ENCODE results near the gene MX2.

DNA sequence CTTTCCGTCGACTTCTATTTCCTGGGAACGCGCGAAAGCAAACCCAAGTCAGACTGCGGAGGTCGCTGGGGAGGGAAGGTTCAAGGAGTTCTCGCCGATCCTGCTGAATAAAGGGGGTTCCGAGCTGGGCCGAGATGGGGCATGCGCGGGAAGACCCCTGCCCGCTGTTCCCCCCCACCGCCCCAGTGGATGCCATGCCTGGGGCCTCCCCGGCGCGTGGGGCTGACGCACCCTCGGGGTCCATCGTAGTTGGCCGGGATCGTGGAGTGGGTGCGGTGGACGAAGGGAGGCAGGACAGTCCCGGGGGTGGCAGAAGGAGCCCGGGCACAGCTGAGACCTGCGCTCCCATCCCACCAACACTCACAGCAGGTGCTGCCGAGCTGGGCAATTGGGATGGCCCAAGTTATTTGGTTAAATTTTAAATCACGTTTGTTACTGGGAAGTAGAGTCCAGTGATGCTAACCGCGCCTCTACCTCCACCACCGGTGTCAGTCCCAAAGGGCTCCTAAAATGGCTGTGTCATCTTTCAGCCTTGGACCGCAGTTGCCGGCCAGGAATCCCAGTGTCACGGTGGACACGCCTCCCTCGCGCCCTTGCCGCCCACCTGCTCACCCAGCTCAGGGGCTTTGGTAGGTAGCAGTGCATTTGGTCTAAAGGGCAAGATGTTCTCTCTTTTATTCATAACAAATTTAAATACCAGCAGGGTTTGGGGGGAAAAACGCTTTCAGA lies 65.0 kb downstream of the MX2 start:
- TF ChIP-seq RAD21 (IDR thresholded peaks at IDR 0.05; ENCODE audit: low read depth) (no peak), TAF1 (IDR thresholded peaks at IDR 0.05; ENCODE audit: low read depth) (no peak), EP300 (IDR thresholded peaks at IDR 0.05; ENCODE audit: borderline replicate concordance) (no peak), REST (IDR thresholded peaks at IDR 0.05; ENCODE audit: low read depth) (no peak), NFIC (IDR thresholded peaks at IDR 0.05) (no peak), ZBTB7A (IDR thresholded peaks at IDR 0.05; ENCODE audit: low read depth) (no peak), YY1 (IDR thresholded peaks at IDR 0.05; ENCODE audit: low read depth) (no peak), TCF12 (IDR thresholded peaks at IDR 0.05; ENCODE audit: low read depth) (no peak), CEBPB (IDR thresholded peaks at IDR 0.05) (no peak), FOXM1 (IDR thresholded peaks at IDR 0.05; ENCODE audit: borderline replicate concordance, low read depth) (no peak), CREB1 (IDR thresholded peaks at IDR 0.05; ENCODE audit: low read depth) (no peak), TEAD4 (IDR thresholded peaks at IDR 0.05) (no peak)
- TF ChIP-seq, protein P1, sequence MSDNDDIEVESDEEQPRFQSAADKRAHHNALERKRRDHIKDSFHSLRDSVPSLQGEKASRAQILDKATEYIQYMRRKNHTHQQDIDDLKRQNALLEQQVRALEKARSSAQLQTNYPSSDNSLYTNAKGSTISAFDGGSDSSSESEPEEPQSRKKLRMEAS (IDR thresholded peaks at IDR 0.05), result no peak

All from Ishikawa (cell line).